ENCODE measurements around the gene HOGA1.

Gene HOGA1

GRCh38 chr10:97596101-97597082 is 12.2 kb downstream of the HOGA1 start:
- Histone ChIP-seq H3K4me2 (ENCODE audit: low read length) (no peak overlapping the region), H4K20me1 (ENCODE audit: insufficient read depth, low read length) (no peaks in the 10 kb centered on the region), H3K27ac (ENCODE audit: low read length) (no peak overlapping the region), H3K36me3 (replicated peaks; ENCODE audit: low read depth, low read length) (no peaks in the 10 kb centered on the region), H3K9me3 (ENCODE audit: insufficient read depth, low read length) (no peaks in the 10 kb centered on the region), H3K79me2 (ENCODE audit: low read length) (no peaks in the 10 kb centered on the region), H3K27me3 (ENCODE audit: low read depth, low read length) (no peaks in the 10 kb centered on the region), H2AFZ (ENCODE audit: low read depth, low read length) (no peak overlapping the region), H3K4me3 (ENCODE audit: low read length) (no peak overlapping the region), H3K4me1 (ENCODE audit: low read length) (no peaks in the 10 kb centered on the region), H3K9ac (ENCODE audit: low read length) (no peak overlapping the region)
- no peak for TF ChIP-seq CTCF (IDR thresholded peaks at IDR 0.05; ENCODE audit: low read depth, low read length)
- TF ChIP-seq EZH2phosphoT487 (IDR thresholded peaks at IDR 0.05; ENCODE audit: low read depth), result no peak

GRCh38 chr10:97597778-97598177 is 13.6 kb downstream of the HOGA1 start:
- no peak overlapping the region for H3K4me2 ChIP-seq (ENCODE audit: low read length)
- no peaks in the 10 kb centered on the region for H3K79me2 ChIP-seq (ENCODE audit: low read length)
- H3K27ac ChIP-seq (ENCODE audit: low read length), result no peak overlapping the region
- no peak overlapping the region for H3K9ac ChIP-seq (ENCODE audit: low read length)
- H3K36me3 ChIP-seq (replicated peaks; ENCODE audit: low read depth, low read length), result no peaks in the 10 kb centered on the region
- no peak overlapping the region for H3K4me3 ChIP-seq (ENCODE audit: low read length)
- no peak overlapping the region for H2AFZ ChIP-seq (ENCODE audit: low read depth, low read length)
- no peaks in the 10 kb centered on the region for H3K9me3 ChIP-seq (ENCODE audit: insufficient read depth, low read length)
- H3K27me3 ChIP-seq (ENCODE audit: low read depth, low read length), result no peaks in the 10 kb centered on the region
- TF ChIP-seq EZH2phosphoT487 (IDR thresholded peaks at IDR 0.05; ENCODE audit: low read depth) (no peak), CTCF (IDR thresholded peaks at IDR 0.05; ENCODE audit: low read depth, low read length) (no peak)
- H3K4me1 ChIP-seq (ENCODE audit: low read length), result no peaks in the 10 kb centered on the region
- no peaks in the 10 kb centered on the region for H4K20me1 ChIP-seq (ENCODE audit: insufficient read depth, low read length)

- H3K9me3 ChIP-seq (ENCODE audit: insufficient read depth, low read length), result no peaks in the 10 kb centered on the region
- no peaks in the 10 kb centered on the region for H3K36me3 ChIP-seq (replicated peaks; ENCODE audit: low read depth, low read length)
- H3K9ac ChIP-seq (ENCODE audit: low read length), result no peak overlapping the region
- no peaks in the 10 kb centered on the region for H4K20me1 ChIP-seq (ENCODE audit: insufficient read depth, low read length)
- no peak overlapping the region for H3K4me3 ChIP-seq (ENCODE audit: low read length)
- no peaks in the 10 kb centered on the region for H3K27me3 ChIP-seq (ENCODE audit: low read depth, low read length)
- no peaks in the 10 kb centered on the region for H3K4me1 ChIP-seq (ENCODE audit: low read length)
- no peaks in the 10 kb centered on the region for H3K79me2 ChIP-seq (ENCODE audit: low read length)
- H2AFZ ChIP-seq (ENCODE audit: low read depth, low read length), result no peak overlapping the region
- H3K4me2 ChIP-seq (ENCODE audit: low read length), result no peak overlapping the region
- H3K27ac ChIP-seq (ENCODE audit: low read length), result no peak overlapping the region
- TF ChIP-seq CTCF (IDR thresholded peaks at IDR 0.05; ENCODE audit: low read depth, low read length) (no peak), EZH2phosphoT487 (IDR thresholded peaks at IDR 0.05; ENCODE audit: low read depth) (no peak)
Measured at GRCh38 chr10:97598407-97599271, 14.4 kb downstream of the HOGA1 start.

GRCh38 chr10:97599272-97599619 is 15.1 kb downstream of the HOGA1 start:
- TF ChIP-seq EZH2phosphoT487 (IDR thresholded peaks at IDR 0.05; ENCODE audit: low read depth), result no peak
- TF ChIP-seq CTCF (IDR thresholded peaks at IDR 0.05; ENCODE audit: low read depth, low read length), result no peak
- H3K4me1 ChIP-seq (ENCODE audit: low read length), result no peaks in the 10 kb centered on the region
- H3K9ac ChIP-seq (ENCODE audit: low read length), result no peak overlapping the region
- H3K36me3 ChIP-seq (replicated peaks; ENCODE audit: low read depth, low read length), result no peaks in the 10 kb centered on the region
- no peak overlapping the region for H3K27ac ChIP-seq (ENCODE audit: low read length)
- no peaks in the 10 kb centered on the region for H4K20me1 ChIP-seq (ENCODE audit: insufficient read depth, low read length)
- H3K4me2 ChIP-seq (ENCODE audit: low read length), result no peak overlapping the region
- H3K27me3 ChIP-seq (ENCODE audit: low read depth, low read length), result no peaks in the 10 kb centered on the region
- H3K9me3 ChIP-seq (ENCODE audit: insufficient read depth, low read length), result no peaks in the 10 kb centered on the region
- no peak overlapping the region for H3K4me3 ChIP-seq (ENCODE audit: low read length)
- H3K79me2 ChIP-seq (ENCODE audit: low read length), result no peaks in the 10 kb centered on the region
- H2AFZ ChIP-seq (ENCODE audit: low read depth, low read length), result no peak overlapping the region
